ENCODE results near the gene TMEM147.

Gene TMEM147

GRCh38 chr19:35521124-35521743 is 24.2 kb upstream of the TMEM147 start:
- no peak for DNase-seq

- DNase-seq, result no peak
Observed at GRCh38 chr19:35522745-35523327, 22.6 kb upstream of the TMEM147 start.

DNA sequence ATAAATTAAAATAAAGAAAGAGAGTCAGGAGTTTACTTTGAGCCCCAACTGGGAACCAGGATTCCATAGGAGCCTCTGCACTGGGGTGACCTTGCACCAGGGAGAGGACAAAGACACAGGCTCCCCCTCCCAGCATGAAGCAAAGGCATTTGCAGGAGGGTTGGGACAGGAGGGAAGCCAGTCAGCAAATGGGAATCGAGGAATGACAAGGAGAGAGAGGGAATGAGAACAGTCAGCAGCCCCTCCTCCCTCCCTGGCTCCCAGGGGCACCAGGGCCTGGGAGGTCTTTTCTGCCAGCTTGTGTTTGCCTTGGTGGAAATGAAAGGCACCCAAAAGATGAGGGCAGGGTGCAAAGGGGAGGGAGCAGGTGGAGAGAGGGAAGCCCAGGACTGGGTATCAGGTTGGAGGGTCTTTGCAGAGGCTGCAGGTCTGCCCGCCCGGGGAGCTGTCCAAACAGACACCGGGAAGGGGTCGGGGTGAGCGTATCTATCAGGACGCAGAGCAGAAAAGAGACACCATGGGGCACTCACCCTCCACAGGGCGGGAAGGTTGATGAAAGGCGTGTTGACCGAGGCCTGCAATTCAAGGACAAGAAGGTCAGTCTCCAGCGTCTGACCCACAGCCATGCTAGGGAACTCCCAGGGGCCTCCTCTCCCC is 21.1 kb upstream of the TMEM147 start:
- DNase-seq, result no peak

DNA sequence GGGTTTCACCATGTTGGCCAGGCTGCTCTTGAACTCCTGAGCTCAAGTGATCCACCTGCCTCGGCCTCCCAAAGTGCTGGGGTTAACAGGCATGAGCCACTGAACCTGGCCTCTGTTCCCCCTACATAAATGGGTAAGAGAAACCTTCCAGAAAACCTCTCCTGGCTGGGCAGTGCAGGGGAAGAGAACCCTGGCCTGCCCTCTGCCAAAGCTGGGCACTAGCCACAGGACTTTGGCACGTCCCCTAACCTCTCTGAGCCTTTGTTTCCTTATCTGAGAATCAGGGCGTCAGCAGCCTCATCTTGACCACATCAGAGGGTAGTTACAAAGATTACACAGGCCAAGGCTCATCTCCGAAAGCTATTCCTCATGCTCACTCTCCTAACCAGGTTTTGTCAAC is 19.6 kb upstream of the TMEM147 start:
- no peak for DNase-seq

DNA sequence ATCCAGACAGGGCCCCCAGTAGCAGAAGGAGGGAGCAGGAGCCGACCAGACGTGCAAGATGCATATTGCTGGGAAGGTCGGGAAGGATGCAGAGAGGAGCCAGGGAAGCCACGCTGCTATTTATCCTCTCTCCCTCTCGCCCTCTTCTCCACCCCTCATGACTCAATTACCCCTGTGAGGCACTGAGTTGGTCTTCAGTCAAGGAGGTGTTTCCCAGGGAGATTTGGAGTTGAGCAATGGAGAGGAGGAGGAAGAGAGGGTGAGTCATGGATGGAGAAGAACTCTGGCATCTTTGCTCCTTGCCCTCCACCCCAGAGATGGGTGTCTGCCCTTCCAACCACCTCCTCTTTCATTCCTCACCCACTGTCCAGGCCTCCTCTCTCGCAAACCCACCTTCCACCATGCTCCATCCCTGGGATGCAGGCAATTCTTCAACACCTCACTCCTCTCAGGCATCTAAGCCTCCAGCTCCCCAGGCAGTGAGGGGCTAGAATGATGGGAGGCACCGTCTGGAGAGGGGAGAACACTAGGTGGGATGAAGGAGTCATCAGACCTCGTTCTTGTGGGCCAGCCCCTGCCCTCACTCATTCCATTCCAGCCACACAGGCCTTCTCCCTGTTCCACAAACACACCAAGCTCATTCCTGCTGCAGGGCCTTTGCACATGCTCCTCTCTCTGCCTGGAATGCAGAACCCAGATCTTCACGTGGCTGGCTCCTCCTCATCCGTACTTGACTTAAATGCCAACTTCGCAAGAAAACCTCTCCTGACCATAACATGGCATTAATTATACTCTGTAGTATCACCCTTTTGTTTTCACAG is 17.0 kb upstream of the TMEM147 start, which contains the start of gene SBSN:
TSS of gene SBSN (minus strand) at position 94 of the 821 bp plus-strand sequence. CDS start at position 64, 30 bp downstream.
- no peak for DNase-seq

- no peak for DNase-seq
Observed at GRCh38 chr19:35529241-35530218, 15.9 kb upstream of the TMEM147 start.

GRCh38 chr19:35531291-35531690 is 14.1 kb upstream of the TMEM147 start:
- no peak for DNase-seq

GRCh38 chr19:35533201-35533821 is 12.1 kb upstream of the TMEM147 start, which contains the start of gene GAPDHS:
TSS of gene GAPDHS (plus strand) at chr19:35533456. CDS start at chr19:35533528, 72 bp downstream.
- DNase-seq, result no peak

DNA sequence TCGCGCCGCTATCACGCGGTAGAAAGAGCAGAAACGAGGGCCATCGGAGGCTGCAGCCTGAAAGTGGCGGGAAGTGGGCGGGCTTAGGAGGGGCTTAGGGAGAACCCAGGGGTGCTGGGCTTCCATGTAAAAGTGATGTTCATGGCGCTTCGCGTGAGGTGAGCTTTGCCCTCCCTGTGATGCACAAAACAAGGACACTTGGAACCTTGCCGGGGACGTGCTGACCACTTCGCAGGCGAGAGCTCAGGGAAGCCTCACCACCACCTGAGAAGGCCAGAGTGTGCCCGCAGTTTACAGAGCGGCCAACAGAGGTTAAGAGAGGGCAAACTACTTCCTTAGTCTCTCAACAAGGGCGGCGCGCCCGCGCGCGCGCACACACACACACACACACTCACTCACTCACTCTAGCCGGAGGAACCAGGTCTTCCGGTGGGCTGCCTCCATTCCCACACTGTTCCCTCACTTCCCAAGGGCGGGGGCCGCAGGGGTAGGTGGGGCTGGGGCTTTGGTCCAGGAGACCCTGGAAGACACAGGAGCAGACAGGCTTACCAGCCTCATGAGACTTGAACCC is 11.5 kb upstream of the TMEM147 start:
- DNase-seq, result no peak

GRCh38 chr19:35534803-35535480 is 10.5 kb upstream of the TMEM147 start:
- DNase-seq, result no peak

GRCh38 chr19:35539314-35539713 is 6.1 kb upstream of the TMEM147 start:
- no peak for DNase-seq

- DNase-seq, result no peak
Observed at GRCh38 chr19:35539850-35540249, 5.6 kb upstream of the TMEM147 start.

GRCh38 chr19:35540356-35540927 is 5.0 kb upstream of the TMEM147 start:
- no peak for DNase-seq

DNA sequence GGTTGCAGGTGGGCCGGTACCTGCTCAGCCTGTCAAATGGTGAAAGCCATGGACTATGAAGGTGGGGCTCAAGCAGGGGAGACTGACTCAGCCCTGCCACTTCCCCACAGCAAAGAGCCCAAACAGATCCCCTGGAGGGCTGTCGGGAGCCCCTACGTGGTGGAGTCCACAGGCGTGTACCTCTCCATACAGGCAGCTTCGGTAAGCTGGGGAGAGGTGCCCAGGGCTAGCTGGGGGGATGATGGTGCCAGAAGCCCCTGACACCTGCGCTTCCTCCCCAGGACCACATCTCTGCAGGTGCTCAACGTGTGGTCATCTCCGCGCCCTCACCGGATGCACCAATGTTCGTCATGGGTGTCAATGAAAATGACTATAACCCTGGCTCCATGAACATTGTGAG is 3.2 kb upstream of the TMEM147 start:
- DNase-seq, result no peak

DNA sequence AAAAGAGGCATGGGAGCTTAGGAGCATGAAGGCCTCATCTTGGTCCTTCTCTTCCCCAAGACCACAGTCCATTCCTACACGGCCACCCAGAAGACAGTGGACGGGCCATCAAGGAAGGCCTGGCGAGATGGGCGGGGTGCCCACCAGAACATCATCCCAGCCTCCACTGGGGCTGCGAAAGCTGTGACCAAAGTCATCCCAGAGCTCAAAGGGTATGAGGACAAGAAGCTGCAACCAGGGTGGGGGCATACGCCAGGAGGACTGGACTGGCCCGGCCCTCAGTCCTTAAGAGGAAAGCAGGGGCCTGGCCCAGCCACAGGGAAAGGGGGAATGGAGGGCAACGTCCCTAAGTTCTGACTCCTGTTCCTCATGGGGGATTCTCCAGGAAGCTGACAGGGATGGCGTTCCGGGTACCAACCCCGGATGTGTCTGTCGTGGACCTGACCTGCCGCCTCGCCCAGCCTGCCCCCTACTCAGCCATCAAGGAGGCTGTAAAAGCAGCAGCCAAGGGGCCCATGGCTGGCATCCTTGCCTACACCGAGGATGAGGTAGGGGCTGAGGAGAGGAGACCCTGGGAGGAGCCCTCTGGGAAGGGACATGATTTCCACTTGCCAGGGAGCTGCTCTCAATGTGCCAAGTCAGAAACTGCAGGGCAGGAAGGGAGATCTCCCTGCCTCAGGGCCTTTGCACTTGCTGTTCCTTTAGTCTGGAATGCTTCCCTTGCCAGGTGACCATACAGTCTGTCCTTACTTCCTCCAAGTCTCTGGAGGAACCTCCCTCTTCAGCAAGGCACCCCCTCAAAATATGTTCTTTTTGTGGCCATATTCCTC is 1.9 kb upstream of the TMEM147 start:
- DNase-seq, result no peak

DNA sequence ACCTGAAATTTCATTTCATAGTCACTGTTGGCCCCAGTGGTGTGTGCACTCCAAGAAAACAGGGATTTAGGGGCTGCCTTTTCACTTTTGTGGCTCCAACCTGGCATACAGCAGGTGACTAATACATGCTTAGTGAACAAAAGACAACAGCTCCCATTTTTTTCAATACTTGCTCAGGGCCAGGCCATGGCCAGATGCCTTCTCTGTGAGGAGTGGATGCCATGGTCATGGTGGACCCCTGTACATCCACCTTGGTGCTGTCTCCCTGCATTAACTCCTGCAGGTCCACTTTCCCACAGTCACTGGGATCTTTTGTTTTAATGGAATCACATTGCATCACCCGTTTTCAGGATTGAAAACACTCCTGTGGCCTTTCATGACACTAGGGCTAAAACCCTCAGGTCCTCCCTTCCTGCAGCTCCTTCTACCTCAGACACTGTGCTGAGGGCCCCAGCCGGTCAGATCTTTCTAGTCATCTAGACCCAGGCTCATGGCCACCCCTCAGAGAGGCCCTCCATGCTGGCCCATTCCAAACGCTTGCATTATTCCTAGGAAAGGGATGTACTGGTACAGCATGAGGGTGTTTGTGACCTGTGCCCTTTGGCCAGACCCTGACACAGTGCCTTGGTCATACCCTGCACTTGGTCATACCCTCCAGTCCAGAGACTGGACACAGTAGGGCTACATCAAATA is 1.2 kb upstream of the TMEM147 start:
- no peak for DNase-seq

GRCh38 chr19:35545855-35546381 is 492 bp downstream of the TMEM147 start:
- peak in 1 of 2 experiments; percentile 12 for DNase-seq

- no peak for DNase-seq
Observed at GRCh38 chr19:35546532-35546931, 1.1 kb downstream of the TMEM147 start.

All from NCI-H2081 (cell line).